HCT116 (cell line): ENCODE measurements around the gene BOLL. TPM values are rescaled to one million over a fixed set of nuclear protein-coding genes. Genes with fewer than 3 reads are reported as not detected.

Experiments used
- ATAC-seq: fragments of 200-7000 bp; cut with Tn5 transposase; 2 replicates; pipeline ENCODE4 v1.9.1; 2020; ENCODE audit warnings: mild to moderate bottlenecking, moderate library complexity
- BruUV-seq: library from RNA; stranded (reverse); fragments of 400-500 nt; replicated peaks from 2 replicates; lab custom pipeline; 2021; lab: Mats Ljungman, UMichigan
- CTCF ChIA-PET: fragments of 300-600 bp; sonication (Branson Sonifier 250); formaldehyde crosslinking; loops from one replicate; lab custom pipeline; 2021; ENCODE audit warnings: antibody characterized with exemption; lab: Charles Lee
- POLR2A ChIA-PET: fragments of 300-600, 350-600 bp; sonication (Branson Sonifier 250); formaldehyde crosslinking; loops from one replicate; lab custom pipeline; 2021; ENCODE audit warnings: antibody characterized with exemption; lab: Charles Lee
- RAD21 ChIA-PET, 2 experiments: fragments of 300-600 bp; sonication (Branson Sonifier 250); formaldehyde crosslinking; loops; one replicate each; lab custom pipeline; 2023; ENCODE audit warnings: low total read pairs in 2 of 2; ENCODE audit not compliant: uncharacterized antibody in 2 of 2, unreplicated experiment in 2 of 2, low non-redundant PET in 1 of 2; lab: Charles Lee
- DNase-seq: peaks from one replicate; pipeline ENCODE4 v3.0.0-alpha.2; 2010; ENCODE audit warnings: low read depth, low spot score
- H2AFZ ChIP-seq: fragments of 200-600 bp; shearing (Covaris generic), sonication (generic); 2 replicates; pipeline ENCODE4 v1.6.1; 2017; ENCODE audit warnings: low read depth, mixed run types, mixed read lengths, antibody characterized with exemption, low read length; ENCODE audit not compliant: poor library complexity, severe bottlenecking
- H3K27ac ChIP-seq: 2 replicates; pipeline ENCODE4 v1.5.1; 2012; ENCODE audit warnings: low read depth, low read length
- H3K27me3 ChIP-seq: fragments of 200-600 bp; sonication (generic); 2 replicates; pipeline ENCODE4 v1.6.1; 2016; ENCODE audit warnings: mixed run types, low read length, mixed read lengths; ENCODE audit not compliant: insufficient read depth
- H3K36me3 ChIP-seq, 2 experiments: fragments of 200-500 bp in 1 of 2; fragments of 200-600 bp in 1 of 2; sonication (Bioruptor generic) in 1 of 2; sonication (generic) in 1 of 2; 2 replicates each; pipeline versions ENCODE4 v1.5.1 to v1.6.1; 2014 to 2016; ENCODE audit warnings: low read length in 2 of 2, inconsistent platforms in 1 of 2, mixed read lengths in 1 of 2, mixed run types in 1 of 2; ENCODE audit not compliant: insufficient read depth in 2 of 2, control insufficient read depth in 1 of 2
- H3K4me1 ChIP-seq, 2 experiments: fragments of 200-600 bp in 1 of 2; sonication (generic) in 1 of 2; 2 replicates each; pipeline versions ENCODE4 v1.5.1 to v1.6.1; 2012 to 2017; ENCODE audit warnings: low read length in 2 of 2, inconsistent platforms in 1 of 2, mild to moderate bottlenecking in 1 of 2, mixed read lengths in 1 of 2, mixed run types in 1 of 2, moderate library complexity in 1 of 2; ENCODE audit not compliant: insufficient read depth in 2 of 2, control insufficient read depth in 1 of 2
- H3K4me2 ChIP-seq: fragments of 200-600 bp; sonication (generic); 2 replicates; pipeline ENCODE4 v1.6.1; 2017; ENCODE audit warnings: mixed run types, low read length, mixed read lengths
- H3K4me3 ChIP-seq, 2 experiments: fragments of 200-600 bp in 1 of 2; sonication (generic) in 1 of 2; replicated peaks in 1 of 2; 2 replicates each; pipeline ENCODE4 v1.5.1; 2011 to 2016; ENCODE audit warnings: low read length in 2 of 2, control low read depth in 1 of 2, low read depth in 1 of 2, mild to moderate bottlenecking in 1 of 2, mixed read lengths in 1 of 2, mixed run types in 1 of 2
- H3K79me2 ChIP-seq: fragments of 200-600 bp; sonication (generic); 2 replicates; pipeline ENCODE4 v1.6.1; 2017; ENCODE audit warnings: mild to moderate bottlenecking, mixed run types, low read length, moderate library complexity, mixed read lengths; ENCODE audit not compliant: insufficient read depth
- H3K9ac ChIP-seq: fragments of 200-600 bp; sonication (generic); 2 replicates; pipeline ENCODE4 v1.6.1; 2016; ENCODE audit warnings: low read length, mixed read lengths
- H3K9me2 ChIP-seq: fragments of 200-600 bp; sonication (generic), shearing (Covaris generic); 2 replicates; pipeline ENCODE4 v1.6.1; 2017; ENCODE audit warnings: mixed run types, mild to moderate bottlenecking, moderate library complexity; ENCODE audit not compliant: insufficient read depth
- H3K9me3 ChIP-seq, 2 experiments: fragments of 200-500 bp in 1 of 2; fragments of 200-600 bp in 1 of 2; sonication (Bioruptor generic) in 1 of 2; sonication (generic) in 1 of 2; 2 replicates each; pipeline ENCODE4 v1.6.1; 2014 to 2017; ENCODE audit warnings: low read length in 2 of 2, mixed read lengths in 2 of 2, inconsistent platforms in 1 of 2, low read depth in 1 of 2, mild to moderate bottlenecking in 1 of 2, mixed run types in 1 of 2, moderate library complexity in 1 of 2; ENCODE audit not compliant: control insufficient read depth in 1 of 2, insufficient read depth in 1 of 2
- H4K20me1 ChIP-seq: fragments of 200-600 bp; sonication (generic), shearing (Covaris generic); 2 replicates; pipeline ENCODE4 v1.6.1; 2017; ENCODE audit warnings: mixed run types, mild to moderate bottlenecking, moderate library complexity; ENCODE audit not compliant: insufficient read depth
- CBX3 ChIP-seq: IDR thresholded peaks from 2 replicates; pipeline ENCODE4 v1.6.1; 2012; ENCODE audit warnings: low read depth
- CEBPB ChIP-seq: IDR thresholded peaks from 2 replicates; pipeline ENCODE4 v1.6.1; 2012; ENCODE audit warnings: low read depth
- EGR1 ChIP-seq: IDR thresholded peaks from 2 replicates; pipeline ENCODE4 v1.6.1; 2012; ENCODE audit warnings: low read depth
- EZH2 ChIP-seq: fragments of 200-600 bp; sonication (generic); IDR thresholded peaks from 2 replicates; pipeline ENCODE4 v1.6.1; 2017; ENCODE audit warnings: antibody characterized with exemption, mixed run types
- EZH2phosphoT487 ChIP-seq: fragments of 200-600 bp; IDR thresholded peaks from 2 replicates; pipeline ENCODE4 v1.6.1; 2018; ENCODE audit warnings: antibody characterized with exemption, borderline replicate concordance
- JUND ChIP-seq: IDR thresholded peaks from 2 replicates; pipeline ENCODE4 v1.6.1; 2012
- MAX ChIP-seq: IDR thresholded peaks from 2 replicates; pipeline ENCODE4 v1.6.1; 2012
- POLR2A ChIP-seq: IDR thresholded peaks from 2 replicates; pipeline ENCODE4 v1.7.0; 2011; ENCODE audit warnings: borderline replicate concordance; ENCODE audit not compliant: insufficient read depth, insufficient read length; ENCODE audit errors: extremely low read depth
- POLR2AphosphoS5 ChIP-seq: IDR thresholded peaks from 2 replicates; pipeline ENCODE4 v1.6.1; 2011; ENCODE audit warnings: mild to moderate bottlenecking, low read depth, low read length, moderate library complexity
- RAD21 ChIP-seq: IDR thresholded peaks from 2 replicates; pipeline ENCODE4 v1.6.1; 2012; ENCODE audit warnings: low read depth, mild to moderate bottlenecking
- REST ChIP-seq: IDR thresholded peaks from 2 replicates; pipeline ENCODE4 v1.6.1; 2012; ENCODE audit warnings: low read depth
- SP1 ChIP-seq: IDR thresholded peaks from 2 replicates; pipeline ENCODE4 v1.6.1; 2012; ENCODE audit warnings: low read depth
- SRF ChIP-seq: IDR thresholded peaks from 2 replicates; pipeline ENCODE4 v1.6.1; 2012; ENCODE audit warnings: low read depth
- TCF7L2 ChIP-seq: IDR thresholded peaks from 2 replicates; pipeline ENCODE4 v1.7.0; 2011; ENCODE audit warnings: borderline replicate concordance, inconsistent platforms; ENCODE audit not compliant: insufficient read depth, insufficient read length; ENCODE audit errors: extremely low read depth
- YY1 ChIP-seq: IDR thresholded peaks from 2 replicates; pipeline ENCODE4 v1.6.1; 2011; ENCODE audit warnings: low read length, low read depth, moderate library complexity, mild to moderate bottlenecking; ENCODE audit not compliant: insufficient replicate concordance; ENCODE audit errors: extremely low read depth
- ZBTB33 ChIP-seq: IDR thresholded peaks from 2 replicates; pipeline ENCODE4 v1.6.1; 2011; ENCODE audit warnings: mild to moderate bottlenecking, low read length, moderate library complexity; ENCODE audit not compliant: insufficient replicate concordance; ENCODE audit errors: extremely low read depth
- ZFX ChIP-seq: fragments of 450-650 bp; IDR thresholded peaks from 2 replicates; pipeline ENCODE4 v1.6.1; 2017
- ZNF274 ChIP-seq: fragments of 200-500 bp; sonication (Bioruptor generic); IDR thresholded peaks from 2 replicates; pipeline ENCODE4 v1.6.1; 2014; ENCODE audit warnings: mild to moderate bottlenecking, low read depth, low read length, inconsistent platforms
- intact Hi-C: fragments of 100-400 bp; cut with micrococcal nuclease; formaldehyde crosslinking; loops from 2 replicates; pipeline ENCODE4 v1.10.0; 2022
- total RNA-seq: library from RNA; stranded (reverse); gene quantifications from one replicate; pipeline ENCODE4 v1.2.1, GENCODE V29; 2021; ENCODE audit not compliant: unreplicated experiment
- TF ChIP-seq, protein P1 (sequence below), 3 experiments: fragments of 200-600 bp in 1 of 3; sonication (generic) in 1 of 3; IDR thresholded peaks in 2 of 3; conservative IDR thresholded peaks in 1 of 3; 2 replicates each; pipeline ENCODE4 v1.5.1; 2012 to 2017; ENCODE audit warnings: low read depth in 2 of 3, low read length in 2 of 3, antibody characterized with exemption in 1 of 3, borderline replicate concordance in 1 of 3, control low read depth in 1 of 3, mild to moderate bottlenecking in 1 of 3, mixed read lengths in 1 of 3, mixed run types in 1 of 3, moderate library complexity in 1 of 3; ENCODE audit not compliant: insufficient read depth in 1 of 3
- TF ChIP-seq, protein P2 (sequence below): IDR thresholded peaks from 2 replicates; pipeline ENCODE4 v1.6.1; 2012

BOLL gene
- total RNA-seq, 1 experiment from 2014 or later: not detected

DNA sequence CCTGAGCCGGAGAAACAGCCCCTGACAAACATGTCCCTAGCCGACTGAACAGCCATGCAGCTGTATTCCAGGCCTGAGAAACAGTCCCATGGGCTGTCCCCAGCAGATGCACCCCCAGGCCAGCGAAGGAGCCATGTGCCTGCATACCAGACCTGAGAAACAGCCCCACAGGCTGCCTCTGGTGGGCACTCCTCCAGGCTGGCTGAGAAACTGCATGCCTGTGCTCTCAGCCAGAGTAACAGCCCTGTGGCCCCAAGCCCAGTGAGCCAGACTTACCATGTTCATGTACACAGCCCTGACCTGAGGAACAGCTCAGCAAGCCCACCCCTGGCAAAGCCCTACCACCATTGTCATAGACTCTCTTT, 24.8 kb downstream of the BOLL start:
- Histone ChIP-seq H3K4me2 (no peak overlapping the region), H3K36me3 (no peaks in the 10 kb centered on the region), H3K4me1 (no peaks in the 10 kb centered on the region), H4K20me1 (no peaks in the 10 kb centered on the region), H3K27me3 (no peaks in the 10 kb centered on the region), H3K9me2 (no peaks in the 10 kb centered on the region), H2AFZ (no peak overlapping the region), H3K9me3 (no peaks in the 10 kb centered on the region), H3K4me3 (no peak overlapping the region), H3K9ac (no peak overlapping the region), H3K27ac (no peak overlapping the region), H3K79me2 (no peaks in the 10 kb centered on the region)
- DNase-seq (no peak), ATAC-seq (no peak)
- ChIA-PET POLR2A (no interaction called here), CTCF (no interaction called here), RAD21 (no interaction called here)
- intact Hi-C loops: no loop called here
- no TSS peak for BruUV-seq
- TF ChIP-seq REST (no peak), ZFX (no peak), POLR2A (no peak), SRF (no peak), SP1 (no peak), CEBPB (no peak), POLR2AphosphoS5 (no peak), YY1 (no peak), RAD21 (no peak), EGR1 (no peak), ZBTB33 (no peak), ZNF274 (no peak), MAX (no peak), EZH2phosphoT487 (no peak), JUND (no peak), TCF7L2 (no peak), CBX3 (no peak), EZH2 (no peak)
- TF ChIP-seq, protein P1, sequence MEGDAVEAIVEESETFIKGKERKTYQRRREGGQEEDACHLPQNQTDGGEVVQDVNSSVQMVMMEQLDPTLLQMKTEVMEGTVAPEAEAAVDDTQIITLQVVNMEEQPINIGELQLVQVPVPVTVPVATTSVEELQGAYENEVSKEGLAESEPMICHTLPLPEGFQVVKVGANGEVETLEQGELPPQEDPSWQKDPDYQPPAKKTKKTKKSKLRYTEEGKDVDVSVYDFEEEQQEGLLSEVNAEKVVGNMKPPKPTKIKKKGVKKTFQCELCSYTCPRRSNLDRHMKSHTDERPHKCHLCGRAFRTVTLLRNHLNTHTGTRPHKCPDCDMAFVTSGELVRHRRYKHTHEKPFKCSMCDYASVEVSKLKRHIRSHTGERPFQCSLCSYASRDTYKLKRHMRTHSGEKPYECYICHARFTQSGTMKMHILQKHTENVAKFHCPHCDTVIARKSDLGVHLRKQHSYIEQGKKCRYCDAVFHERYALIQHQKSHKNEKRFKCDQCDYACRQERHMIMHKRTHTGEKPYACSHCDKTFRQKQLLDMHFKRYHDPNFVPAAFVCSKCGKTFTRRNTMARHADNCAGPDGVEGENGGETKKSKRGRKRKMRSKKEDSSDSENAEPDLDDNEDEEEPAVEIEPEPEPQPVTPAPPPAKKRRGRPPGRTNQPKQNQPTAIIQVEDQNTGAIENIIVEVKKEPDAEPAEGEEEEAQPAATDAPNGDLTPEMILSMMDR (IDR thresholded peaks at IDR 0.05 in 2 of 3, conservative IDR thresholded peaks at IDR 0.05 in 1 of 3; ENCODE audit: borderline replicate concordance in 1 of 3, insufficient read depth in 1 of 3, low read depth in 2 of 3, low read length in 2 of 3): no peak
- TF ChIP-seq, protein P2, sequence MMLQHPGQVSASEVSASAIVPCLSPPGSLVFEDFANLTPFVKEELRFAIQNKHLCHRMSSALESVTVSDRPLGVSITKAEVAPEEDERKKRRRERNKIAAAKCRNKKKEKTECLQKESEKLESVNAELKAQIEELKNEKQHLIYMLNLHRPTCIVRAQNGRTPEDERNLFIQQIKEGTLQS: no peak
